Epithelial cell of esophagus (primary cell): ENCODE data around the gene PLA2G4E.
A peak's percentile ranks its signal among the peaks of the same experiment; 100 is the strongest.

Source experiments
- DNase-seq: peaks from one replicate; pipeline ENCODE4 v3.0.0; 2010; ENCODE audit warnings: low read depth
- H3K4me3 ChIP-seq: 2 replicates; pipeline ENCODE4 v1.5.1; 2011; ENCODE audit warnings: mild to moderate bottlenecking, low read length, control low read depth
- TF ChIP-seq, protein P1 (sequence below): IDR thresholded peaks from 2 replicates; pipeline ENCODE4 v1.5.1; 2011; ENCODE audit warnings: low read depth, mild to moderate bottlenecking, low read length, control low read depth, inconsistent platforms; ENCODE audit not compliant: insufficient read depth; ENCODE audit errors: missing control alignments

PLA2G4E gene

DNA sequence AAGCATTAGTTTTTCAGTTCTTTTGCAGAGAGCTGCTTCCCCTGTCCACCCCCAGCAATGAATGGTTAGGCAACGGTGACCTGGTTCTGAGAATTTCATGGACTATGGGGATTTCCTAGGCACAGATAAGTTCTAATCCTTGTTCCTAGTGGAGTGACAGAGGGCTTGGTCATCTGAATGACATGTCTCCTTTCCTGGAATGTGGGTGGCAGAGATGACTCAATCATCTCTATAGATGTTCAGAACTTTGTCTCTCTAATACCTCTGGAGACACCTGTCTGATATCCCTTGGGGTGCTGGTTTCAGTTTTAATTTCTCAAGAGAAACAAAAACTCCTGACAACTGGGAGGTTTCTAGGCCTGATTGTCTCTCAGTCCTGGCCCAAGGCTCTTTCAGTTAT, 10.4 kb downstream of the PLA2G4E start:
- TF ChIP-seq, protein P1, sequence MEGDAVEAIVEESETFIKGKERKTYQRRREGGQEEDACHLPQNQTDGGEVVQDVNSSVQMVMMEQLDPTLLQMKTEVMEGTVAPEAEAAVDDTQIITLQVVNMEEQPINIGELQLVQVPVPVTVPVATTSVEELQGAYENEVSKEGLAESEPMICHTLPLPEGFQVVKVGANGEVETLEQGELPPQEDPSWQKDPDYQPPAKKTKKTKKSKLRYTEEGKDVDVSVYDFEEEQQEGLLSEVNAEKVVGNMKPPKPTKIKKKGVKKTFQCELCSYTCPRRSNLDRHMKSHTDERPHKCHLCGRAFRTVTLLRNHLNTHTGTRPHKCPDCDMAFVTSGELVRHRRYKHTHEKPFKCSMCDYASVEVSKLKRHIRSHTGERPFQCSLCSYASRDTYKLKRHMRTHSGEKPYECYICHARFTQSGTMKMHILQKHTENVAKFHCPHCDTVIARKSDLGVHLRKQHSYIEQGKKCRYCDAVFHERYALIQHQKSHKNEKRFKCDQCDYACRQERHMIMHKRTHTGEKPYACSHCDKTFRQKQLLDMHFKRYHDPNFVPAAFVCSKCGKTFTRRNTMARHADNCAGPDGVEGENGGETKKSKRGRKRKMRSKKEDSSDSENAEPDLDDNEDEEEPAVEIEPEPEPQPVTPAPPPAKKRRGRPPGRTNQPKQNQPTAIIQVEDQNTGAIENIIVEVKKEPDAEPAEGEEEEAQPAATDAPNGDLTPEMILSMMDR, result no peak
- peak; percentile 80 for DNase-seq
- no peak overlapping the region for H3K4me3 ChIP-seq

GRCh38 chr15:42009474-42009873, 11.4 kb downstream of the PLA2G4E start:
- H3K4me3 ChIP-seq, result no peak overlapping the region
- DNase-seq, result no peak
- TF ChIP-seq, protein P1, result no peak

DNA sequence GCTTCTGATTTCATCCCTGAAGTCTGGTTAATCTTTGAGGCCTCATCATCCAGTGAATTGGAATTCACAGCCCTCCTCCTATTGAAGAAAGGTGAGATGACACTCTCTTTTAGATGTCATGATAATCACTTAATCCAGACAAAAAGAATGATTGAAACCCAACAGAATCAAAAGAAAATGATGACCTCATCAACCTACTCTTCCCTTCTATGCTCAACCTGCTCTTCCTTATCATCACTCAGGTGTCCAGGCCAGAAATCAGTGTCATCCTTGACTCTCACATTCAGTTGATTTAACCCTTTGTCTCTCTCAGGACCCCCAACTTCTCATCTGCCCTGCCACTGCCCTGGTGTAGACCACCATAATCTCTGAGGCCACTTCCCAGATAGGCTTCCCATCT, 11.8 kb downstream of the PLA2G4E start:
- DNase-seq, result no peak
- TF ChIP-seq, protein P1, result no peak
- no peak overlapping the region for H3K4me3 ChIP-seq

GRCh38 chr15:42007386-42007785, 13.5 kb downstream of the PLA2G4E start:
- DNase-seq, result no peak
- H3K4me3 ChIP-seq, result no peak overlapping the region
- TF ChIP-seq, protein P1, result no peak

- H3K4me3 ChIP-seq, result no peak overlapping the region
- TF ChIP-seq, protein P1, result no peak
- DNase-seq, result no peak
These were observed 18.5 kb downstream of the PLA2G4E start for GRCh38 chr15:42002333-42002732.

- DNase-seq, result no peak
- TF ChIP-seq, protein P1, result no peak
- H3K4me3 ChIP-seq, result no peak overlapping the region
These were observed 19.6 kb downstream of the PLA2G4E start for GRCh38 chr15:42001236-42001635.
